Natural killer cell (primary cell): ENCODE measurements around the gene PIK3CA. TPM values are rescaled to one million over a fixed set of nuclear protein-coding genes. Genes with fewer than 3 reads are reported as not detected.
"Not testable (repeated sequence)": the region's sequence is repeated elsewhere in the genome, so short reads cannot be mapped to it uniquely, and the experiment has no call there.

Experiments
- ATAC-seq, 3 donors: fragments of 150-1000 bp in 2 of 3; fragments of 200-7000 bp in 1 of 3; cut with Tn5 transposase; 1 replicate in 1 of 3; 2 replicates in 2 of 3; pipeline ENCODE4 v1.10.0; 2021; ENCODE audit warnings: mild to moderate bottlenecking in 2 of 3, moderate library complexity in 2 of 3
- DNase-seq, 2 donors: peaks; one replicate each; pipeline versions ENCODE4 v3.0.0 to v3.0.0-alpha.2; 2013 to 2021; ENCODE audit warnings: mixed read lengths in 1 of 2
- H3K27ac ChIP-seq: one replicate; pipeline ENCODE4 v1.5.1; 2013; ENCODE audit warnings: mild to moderate bottlenecking, low read length
- H3K27me3 ChIP-seq: one replicate; pipeline ENCODE4 v1.6.1; 2013; ENCODE audit warnings: low read length; ENCODE audit not compliant: control insufficient read depth, insufficient read depth
- H3K36me3 ChIP-seq: one replicate; pipeline ENCODE4 v1.6.1; 2013; ENCODE audit warnings: low read length; ENCODE audit not compliant: control insufficient read depth, insufficient read depth
- H3K4me1 ChIP-seq: one replicate; pipeline ENCODE4 v1.6.1; 2013; ENCODE audit warnings: low read length; ENCODE audit not compliant: control insufficient read depth, insufficient read depth
- H3K4me3 ChIP-seq: one replicate; pipeline ENCODE4 v1.5.1; 2013; ENCODE audit warnings: low read length
- H3K9me3 ChIP-seq: one replicate; pipeline ENCODE4 v1.6.1; 2013; ENCODE audit warnings: low read length; ENCODE audit not compliant: control insufficient read depth, insufficient read depth
- H3K27ac Mint-ChIP-seq, 2 donors: one replicate each; pipeline ENCODE4 v1.8.0; 2022; ENCODE audit warnings: mild to moderate bottlenecking in 2 of 2, mixed read lengths in 2 of 2, moderate library complexity in 1 of 2
- H3K27me3 Mint-ChIP-seq, 2 donors: one replicate each; pipeline ENCODE4 v1.8.0; 2022; ENCODE audit warnings: low read depth in 2 of 2, mixed read lengths in 2 of 2
- H3K36me3 Mint-ChIP-seq: one replicate; pipeline ENCODE4 v1.8.0; 2022; ENCODE audit warnings: mixed read lengths
- H3K4me1 Mint-ChIP-seq, 2 donors: one replicate each; pipeline ENCODE4 v1.8.0; 2022; ENCODE audit warnings: mixed read lengths in 2 of 2
- H3K4me3 Mint-ChIP-seq: one replicate; pipeline ENCODE4 v1.8.0; 2022; ENCODE audit warnings: mild to moderate bottlenecking, moderate library complexity, mixed read lengths
- H3K9me3 Mint-ChIP-seq, 2 donors: one replicate each; pipeline ENCODE4 v1.8.0; 2022; ENCODE audit warnings: mixed read lengths in 2 of 2
- WGBS: methylation state at CpG from one replicate; pipeline ENCODE4 v1.1.7; 2013; ENCODE audit warnings: missing lambda C conversion rate; ENCODE audit not compliant: insufficient coverage; 5-methylcytosine and 5-hydroxymethylcytosine counted together
- intact Hi-C: fragments of 100-400 bp; cut with micrococcal nuclease; formaldehyde crosslinking; loops from one replicate; pipeline ENCODE4 v1.14.2; 2022
- total RNA-seq, 4 donors: library from RNA; stranded (reverse); fragments of 120-200 nt in 1 of 4; gene quantifications; one replicate each; pipeline versions ENCODE4 v1.2.3 to v1.2.4, GENCODE V29; 2013 to 2022
- TF ChIP-seq, protein P1 (sequence below): fragments of 200-600 bp; IDR thresholded peaks from one replicate; pipeline ENCODE4 v1.8.0; 2022; ENCODE audit warnings: antibody characterized with exemption

PIK3CA gene
- total RNA-seq, 3 donors from 2014 or later (not counting 1 experiment from before 2014, with no cell fraction given): 37.1 to 40.9 (median 40.2) TPM

DNA sequence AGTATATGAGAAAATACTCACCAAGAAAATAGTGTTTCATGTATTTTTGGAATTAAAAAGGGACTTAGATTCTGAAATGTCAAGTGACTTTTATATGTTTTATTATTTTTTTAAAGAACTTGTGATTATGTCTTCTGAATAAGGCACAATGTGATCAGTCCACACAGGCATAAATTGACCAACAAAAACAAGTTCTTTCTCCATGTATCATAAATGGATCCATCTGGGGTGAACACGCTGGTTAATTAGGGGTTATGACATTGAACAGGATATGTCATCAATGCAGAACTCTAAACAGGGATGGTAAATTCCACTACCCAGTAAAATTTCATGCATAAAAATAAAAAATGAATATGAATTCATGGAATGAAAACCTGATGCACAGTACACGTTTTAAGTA is 31.3 kb upstream of the PIK3CA start:
- intact Hi-C loops: no loop called here
- H3K27ac Mint-ChIP-seq: no peak overlapping the region
- no peak for DNase-seq
- H3K9me3 Mint-ChIP-seq: peaks cover 0 to 3% of the 10 kb centered on the region in 2 donors
- no CpG with 5 or more reads among the region's 2 CpGs for WGBS
- Histone ChIP-seq H3K9me3 (no peaks in the 10 kb centered on the region), H3K27ac (no peak overlapping the region), H3K4me1 (no peaks in the 10 kb centered on the region), H3K4me3 (no peak overlapping the region), H3K27me3 (peaks cover 4% of the 10 kb centered on the region), H3K36me3 (no peaks in the 10 kb centered on the region)
- TF ChIP-seq, protein P1, sequence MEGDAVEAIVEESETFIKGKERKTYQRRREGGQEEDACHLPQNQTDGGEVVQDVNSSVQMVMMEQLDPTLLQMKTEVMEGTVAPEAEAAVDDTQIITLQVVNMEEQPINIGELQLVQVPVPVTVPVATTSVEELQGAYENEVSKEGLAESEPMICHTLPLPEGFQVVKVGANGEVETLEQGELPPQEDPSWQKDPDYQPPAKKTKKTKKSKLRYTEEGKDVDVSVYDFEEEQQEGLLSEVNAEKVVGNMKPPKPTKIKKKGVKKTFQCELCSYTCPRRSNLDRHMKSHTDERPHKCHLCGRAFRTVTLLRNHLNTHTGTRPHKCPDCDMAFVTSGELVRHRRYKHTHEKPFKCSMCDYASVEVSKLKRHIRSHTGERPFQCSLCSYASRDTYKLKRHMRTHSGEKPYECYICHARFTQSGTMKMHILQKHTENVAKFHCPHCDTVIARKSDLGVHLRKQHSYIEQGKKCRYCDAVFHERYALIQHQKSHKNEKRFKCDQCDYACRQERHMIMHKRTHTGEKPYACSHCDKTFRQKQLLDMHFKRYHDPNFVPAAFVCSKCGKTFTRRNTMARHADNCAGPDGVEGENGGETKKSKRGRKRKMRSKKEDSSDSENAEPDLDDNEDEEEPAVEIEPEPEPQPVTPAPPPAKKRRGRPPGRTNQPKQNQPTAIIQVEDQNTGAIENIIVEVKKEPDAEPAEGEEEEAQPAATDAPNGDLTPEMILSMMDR: no peak
- no peak overlapping the region for H3K4me3 Mint-ChIP-seq
- no peaks in the 10 kb centered on the region for H3K4me1 Mint-ChIP-seq
- no peaks in the 10 kb centered on the region for H3K36me3 Mint-ChIP-seq
- no peak for ATAC-seq
- H3K27me3 Mint-ChIP-seq: peaks cover 20 to 25% of the 10 kb centered on the region in 2 donors

DNA sequence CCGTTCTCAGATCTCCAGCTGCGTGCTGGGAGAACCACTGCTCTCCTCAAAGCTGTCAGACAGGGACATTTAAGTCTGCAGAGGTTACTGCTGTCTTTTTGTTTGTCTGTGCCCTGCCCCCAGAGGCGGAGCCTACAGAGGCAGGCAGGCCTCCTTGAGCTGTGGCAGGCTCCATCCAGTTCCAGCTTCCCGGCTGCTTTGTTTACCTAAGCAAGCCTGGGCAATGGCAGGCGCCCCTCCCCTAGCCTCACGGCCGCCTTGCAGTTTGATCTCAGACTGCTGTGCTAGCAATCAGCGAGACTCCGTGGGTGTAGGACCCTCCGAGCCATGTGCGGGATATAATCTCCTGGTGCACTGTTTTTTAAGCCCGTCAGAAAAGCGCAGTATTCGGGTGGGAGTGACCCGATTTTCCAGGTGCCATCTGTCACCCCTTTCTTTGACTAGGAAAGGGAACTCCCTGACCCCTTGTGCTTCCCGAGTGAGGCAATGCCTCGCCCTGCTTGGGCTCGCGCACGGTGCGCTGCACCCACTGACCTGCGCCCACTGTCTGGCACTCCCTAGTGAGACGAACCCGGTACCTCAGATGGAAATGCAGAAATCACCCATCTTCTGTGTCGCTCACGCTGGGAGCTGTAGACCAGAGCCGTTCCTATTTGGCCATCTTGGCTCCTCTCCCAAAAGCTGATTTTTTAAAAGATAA is 15.8 kb upstream of the PIK3CA start:
- H3K36me3 ChIP-seq, H3K4me1 ChIP-seq, H3K36me3 Mint-ChIP-seq, intact Hi-C loops, H3K27ac Mint-ChIP-seq, H3K27me3 ChIP-seq, H3K4me1 Mint-ChIP-seq, H3K9me3 Mint-ChIP-seq, H3K4me3 ChIP-seq, ATAC-seq, H3K4me3 Mint-ChIP-seq, DNase-seq, H3K27ac ChIP-seq, H3K9me3 ChIP-seq: not testable (repeated sequence)
- H3K27me3 Mint-ChIP-seq: peaks cover 27 to 28% of the 10 kb centered on the region in 2 donors
- WGBS: 95% methylated on average over 25 of the region's 27 CpGs

DNA sequence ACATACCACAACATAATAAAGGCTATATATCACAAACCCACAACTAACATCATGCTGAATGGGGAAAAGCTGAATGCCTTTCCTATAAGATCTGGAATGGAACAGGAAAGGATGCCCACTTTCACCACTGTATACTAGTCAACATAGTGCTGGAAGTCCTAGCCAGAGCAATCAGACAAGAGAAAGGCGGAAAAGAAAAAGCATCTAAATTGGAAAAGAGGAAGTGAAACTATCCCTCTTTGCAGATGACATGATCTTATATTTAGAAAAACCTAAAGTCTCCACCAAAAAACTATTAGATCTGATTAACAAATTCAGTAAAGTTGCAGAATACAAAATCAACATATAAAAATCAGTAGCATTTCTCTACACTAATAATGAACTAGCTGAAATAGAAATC is 14.6 kb upstream of the PIK3CA start:
- intact Hi-C loops: no loop called here
- Histone ChIP-seq H3K36me3 (no peaks in the 10 kb centered on the region), H3K9me3 (no peaks in the 10 kb centered on the region), H3K27ac (no peak overlapping the region), H3K4me1 (no peaks in the 10 kb centered on the region), H3K4me3 (no peak overlapping the region), H3K27me3 (no peaks in the 10 kb centered on the region)
- no CpG with 5 or more reads among the region's 1 CpG for WGBS
- no peaks in the 10 kb centered on the region for H3K4me1 Mint-ChIP-seq
- H3K27me3 Mint-ChIP-seq: peaks cover 35 to 37% of the 10 kb centered on the region in 2 donors
- no peak overlapping the region for H3K4me3 Mint-ChIP-seq
- no peak for DNase-seq
- H3K27ac Mint-ChIP-seq: no peak overlapping the region
- TF ChIP-seq, protein P1: no peak
- no peaks in the 10 kb centered on the region for H3K36me3 Mint-ChIP-seq
- ATAC-seq: no peak
- no peaks in the 10 kb centered on the region for H3K9me3 Mint-ChIP-seq

DNA sequence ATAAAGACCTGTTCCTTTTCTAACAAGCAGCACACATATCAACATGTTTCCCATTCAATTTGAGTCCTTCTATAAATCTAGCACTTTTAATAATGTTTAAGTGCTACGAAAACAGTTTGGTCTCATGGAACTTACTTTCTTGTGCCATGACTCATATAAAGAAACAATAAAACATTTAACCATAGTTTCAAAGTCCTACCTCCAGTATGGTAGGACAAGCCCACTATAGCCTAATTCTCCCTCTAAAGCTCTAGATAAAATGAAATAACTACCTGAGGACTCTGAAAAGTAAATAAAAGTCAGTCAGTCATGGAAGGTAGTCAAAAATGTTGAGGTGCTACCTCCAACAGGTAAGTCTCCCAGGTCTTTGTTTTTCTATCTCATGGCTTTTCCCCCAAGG is 12.0 kb upstream of the PIK3CA start:
- H3K36me3 Mint-ChIP-seq: no peaks in the 10 kb centered on the region
- TF ChIP-seq, protein P1: no peak
- H3K9me3 Mint-ChIP-seq: no peaks in the 10 kb centered on the region
- no peaks in the 10 kb centered on the region for H3K4me1 Mint-ChIP-seq
- Histone ChIP-seq H3K36me3 (no peaks in the 10 kb centered on the region), H3K27me3 (peaks cover 5% of the 10 kb centered on the region), H3K27ac (no peak overlapping the region), H3K4me3 (no peak overlapping the region), H3K9me3 (no peaks in the 10 kb centered on the region), H3K4me1 (no peaks in the 10 kb centered on the region)
- intact Hi-C loops: no loop called here
- H3K27me3 Mint-ChIP-seq: peaks cover 49 to 62% of the 10 kb centered on the region in 2 donors
- ATAC-seq (no peak), DNase-seq (no peak)
- 90% methylated on average over 1 of the region's 1 CpG for WGBS
- no peak overlapping the region for H3K27ac Mint-ChIP-seq
- no peak overlapping the region for H3K4me3 Mint-ChIP-seq
